Measurements from ENCODE around the gene CHRM4.

CHRM4 gene

DNA sequence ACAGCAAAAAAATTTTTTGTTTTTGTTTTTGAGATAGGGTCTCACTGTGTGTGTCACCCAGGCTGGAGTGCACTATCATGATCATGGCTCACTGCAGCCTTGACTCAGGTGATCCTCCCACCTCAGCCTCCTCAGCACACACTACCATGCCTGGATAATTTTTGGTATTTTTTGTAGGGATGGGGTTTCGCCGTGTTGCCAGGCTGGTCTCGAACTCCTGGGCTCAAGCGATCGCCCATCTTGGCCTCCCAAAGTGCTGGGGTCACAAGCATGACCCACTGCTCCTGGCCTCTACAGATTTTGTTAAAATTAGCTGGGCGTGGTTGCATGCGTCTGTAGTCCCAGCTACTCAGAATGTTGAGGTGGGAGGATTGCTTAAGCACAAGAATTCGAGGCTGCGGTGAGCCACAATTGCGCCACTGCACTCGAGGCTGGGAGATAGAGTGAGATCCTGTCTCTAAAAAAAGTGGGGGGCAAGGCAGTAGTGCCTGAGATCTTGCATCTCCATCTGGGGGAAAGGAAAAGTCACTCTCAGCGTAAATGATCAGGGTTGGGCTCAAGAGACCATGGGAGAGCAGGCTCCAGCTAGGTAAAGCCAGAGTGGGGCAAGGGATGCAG, 54.9 kb downstream of the CHRM4 start:
- FAIRE-seq, result no peak
- TF ChIP-seq TAF1 (IDR thresholded peaks at IDR 0.05; ENCODE audit: low read depth, low read length) (no peak), POLR2AphosphoS5 (IDR thresholded peaks at IDR 0.05; ENCODE audit: low read depth, low read length) (no peak), PAX5 (IDR thresholded peaks at IDR 0.05; ENCODE audit: insufficient read depth, low read length, severe bottlenecking) (no peak), POU2F2 (IDR thresholded peaks at IDR 0.05; ENCODE audit: low read depth, low read length) (no peak), POLR2A (IDR thresholded peaks at IDR 0.05; ENCODE audit: low read depth, low read length) (no peak), SPI1 (IDR thresholded peaks at IDR 0.05; ENCODE audit: low read depth, low read length) (no peak)
- no peak for DNase-seq (ENCODE audit: insufficient read length, low spot score)

DNA sequence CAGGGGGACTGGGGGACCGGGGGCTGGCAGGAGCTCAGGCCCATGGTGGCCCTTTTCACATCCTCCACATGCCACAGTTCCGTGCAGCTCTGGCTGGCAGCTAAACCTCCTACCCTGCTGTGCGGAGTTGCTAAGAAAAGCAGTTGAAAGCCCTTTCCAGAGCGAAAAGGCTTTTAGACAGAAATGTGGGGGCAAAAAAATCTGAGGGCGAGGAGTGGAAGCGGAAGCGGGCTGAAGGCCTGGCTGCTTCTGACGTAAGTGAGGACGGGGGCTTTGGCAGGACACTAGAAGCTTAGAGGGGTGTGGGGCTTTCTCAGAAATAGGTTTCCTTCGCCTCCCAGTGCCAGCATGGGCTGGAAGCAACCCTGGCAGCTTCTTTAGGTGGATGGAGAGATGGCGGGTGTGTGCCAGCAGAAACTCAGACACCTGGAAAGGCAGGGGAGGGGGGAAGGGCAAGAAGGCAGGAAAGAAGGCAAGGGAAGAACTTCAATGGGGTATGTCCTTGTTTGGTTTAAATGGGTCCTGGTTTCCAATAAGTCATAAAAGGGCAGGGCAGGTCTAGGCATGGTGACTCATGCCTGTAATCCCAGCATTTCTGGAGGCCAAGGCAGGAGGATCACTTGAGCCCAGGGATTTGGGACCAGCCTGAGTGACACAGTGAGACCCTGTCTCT, 55.5 kb downstream of the CHRM4 start:
- FAIRE-seq (no peak), DNase-seq (ENCODE audit: insufficient read length, low spot score) (no peak)
- no peak for TF ChIP-seq TAF1 (IDR thresholded peaks at IDR 0.05; ENCODE audit: low read depth, low read length)
- no peak for TF ChIP-seq POLR2AphosphoS5 (IDR thresholded peaks at IDR 0.05; ENCODE audit: low read depth, low read length)

DNA sequence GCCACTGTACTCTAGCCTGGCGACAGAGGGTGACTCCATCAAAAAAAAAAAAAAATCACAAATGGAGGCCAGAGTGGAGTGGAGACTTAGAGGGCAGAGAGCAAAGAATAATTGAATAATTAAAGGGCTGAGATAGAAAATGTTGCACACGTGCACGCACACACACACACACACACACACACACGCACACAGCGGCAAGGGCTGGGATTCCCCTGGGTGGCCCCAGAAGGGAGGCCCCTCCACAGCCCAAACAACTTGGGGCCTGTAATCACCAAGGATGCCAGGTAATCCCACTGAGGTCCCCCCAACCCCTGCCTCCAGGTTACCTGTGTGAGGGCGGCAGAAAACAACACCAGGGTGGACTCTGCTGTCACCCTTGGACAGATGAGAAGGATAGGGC, 56.3 kb downstream of the CHRM4 start:
- no peak for FAIRE-seq
- DNase-seq (ENCODE audit: insufficient read length, low spot score), result no peak
- no peak for TF ChIP-seq POLR2AphosphoS5 (IDR thresholded peaks at IDR 0.05; ENCODE audit: low read depth, low read length)
- TF ChIP-seq SPI1 (IDR thresholded peaks at IDR 0.05; ENCODE audit: low read depth, low read length), result no peak
- TF ChIP-seq POLR2A (IDR thresholded peaks at IDR 0.05; ENCODE audit: low read depth, low read length), result no peak
- no peak for TF ChIP-seq TAF1 (IDR thresholded peaks at IDR 0.05; ENCODE audit: low read depth, low read length)
- no peak for TF ChIP-seq POU2F2 (IDR thresholded peaks at IDR 0.05; ENCODE audit: low read depth, low read length)
- no peak for TF ChIP-seq PAX5 (IDR thresholded peaks at IDR 0.05; ENCODE audit: insufficient read depth, low read length, severe bottlenecking)

DNA sequence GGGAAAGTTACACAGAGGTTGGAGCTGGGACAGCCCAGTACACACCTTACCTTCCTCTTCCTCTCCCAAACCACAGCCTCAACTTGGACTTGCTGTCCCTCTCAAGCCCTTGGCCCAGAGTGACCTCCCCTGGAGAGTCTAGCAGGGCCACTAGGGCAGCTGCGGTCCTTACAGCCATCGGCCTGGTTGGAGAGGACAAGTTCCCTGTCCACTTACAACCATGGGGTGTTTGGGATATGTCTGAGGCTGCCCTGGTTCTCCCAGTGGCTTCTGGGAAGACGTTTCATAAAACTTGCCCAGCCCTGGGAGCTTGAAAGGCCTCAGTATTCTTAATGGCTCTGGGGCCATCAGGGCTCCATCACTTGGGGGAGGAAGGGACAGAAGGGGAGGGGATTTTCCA, 57.4 kb downstream of the CHRM4 start:
- FAIRE-seq, result no peak
- TF ChIP-seq PAX5 (IDR thresholded peaks at IDR 0.05; ENCODE audit: insufficient read depth, low read length, severe bottlenecking) (no peak), POLR2A (IDR thresholded peaks at IDR 0.05; ENCODE audit: low read depth, low read length) (no peak), POLR2AphosphoS5 (IDR thresholded peaks at IDR 0.05; ENCODE audit: low read depth, low read length) (no peak)
- DNase-seq (ENCODE audit: insufficient read length, low spot score), result no peak

Measured in GM12891 (cell line).